Spleen (tissue), 11 donors: ENCODE data around the gene SPG11. TPM values are rescaled to one million over a fixed set of nuclear protein-coding genes. Genes with fewer than 3 reads are reported as not detected.

Source experiments
- DNase-seq: peaks from one replicate; pipeline ENCODE4 v3.0.0-alpha.2; 2020
- H3K27ac ChIP-seq, 8 donors: fragments of 200-600 bp; sonication (generic) in 7 of 8; 1 replicate in 4 of 8; 2 replicates in 4 of 8; pipeline versions ENCODE4 v1.5.0 to v1.8.0; 2016 to 2021; ENCODE audit warnings: inconsistent platforms in 4 of 8, mild to moderate bottlenecking in 4 of 8, moderate library complexity in 1 of 8
- H3K27me3 ChIP-seq, 7 donors: fragments of 200-600 bp; sonication (generic) in 6 of 7; replicated peaks in 1 of 7; 1 replicate in 4 of 7; 2 replicates in 3 of 7; pipeline versions ENCODE4 v1.5.0 to v1.8.0; 2016 to 2021; ENCODE audit warnings: inconsistent platforms in 3 of 7, mild to moderate bottlenecking in 1 of 7
- H3K36me3 ChIP-seq, 6 donors: fragments of 200-600 bp; sonication (generic) in 5 of 6; 1 replicate in 4 of 6; 2 replicates in 2 of 6; pipeline versions ENCODE4 v1.5.0 to v1.8.0; 2016 to 2021; ENCODE audit warnings: inconsistent platforms in 2 of 6
- H3K4me1 ChIP-seq, 6 donors: fragments of 200-600 bp; sonication (generic) in 5 of 6; 1 replicate in 3 of 6; 2 replicates in 3 of 6; pipeline versions ENCODE4 v1.5.0 to v1.8.0; 2016 to 2021; ENCODE audit warnings: inconsistent platforms in 3 of 6
- H3K4me3 ChIP-seq, 8 donors: fragments of 200-600 bp; sonication (generic) in 7 of 8; 1 replicate in 4 of 8; 2 replicates in 4 of 8; pipeline versions ENCODE4 v1.5.0 to v1.8.0; 2016 to 2021; ENCODE audit warnings: inconsistent platforms in 4 of 8, mild to moderate bottlenecking in 4 of 8, moderate library complexity in 2 of 8
- H3K9me3 ChIP-seq, 8 donors: fragments of 200-600 bp; sonication (generic) in 7 of 8; 1 replicate in 4 of 8; 2 replicates in 4 of 8; pipeline versions ENCODE4 v1.5.0 to v1.8.0; 2016 to 2021; ENCODE audit warnings: inconsistent platforms in 4 of 8
- CTCF ChIP-seq, 11 experiments: fragments of 200-600 bp in 7 of 11; fragments of 450-650 bp in 4 of 11; sonication (generic) in 4 of 11; IDR thresholded peaks in 8 of 11; conservative IDR thresholded peaks in 3 of 11; 1 replicate in 7 of 11; 2 replicates in 4 of 11; pipeline versions ENCODE4 v1.4.0 to v1.8.0; 2016 to 2021; ENCODE audit warnings: antibody characterized with exemption in 11 of 11, inconsistent platforms in 4 of 11, mild to moderate bottlenecking in 1 of 11
- POLR2A ChIP-seq, 3 donors: fragments of 450-650 bp; IDR thresholded peaks; one replicate each; pipeline ENCODE4 v1.5.1; 2017; ENCODE audit warnings: antibody characterized with exemption in 3 of 3, mild to moderate bottlenecking in 1 of 3
- POLR2AphosphoS5 ChIP-seq, 3 donors: sonication (generic); formaldehyde crosslinking; IDR thresholded peaks; one replicate each; pipeline ENCODE4 v1.5.1; 2017; ENCODE audit warnings: antibody characterized with exemption in 3 of 3
- WGBS, 5 donors: extraction: QIAGEN DNeasy Blood & Tissue Kit in 3 of 5; methylation state at CpG; one replicate each; pipeline versions ENCODE4 v1.1.5 to v1.1.7; 2013 to 2018; 5-methylcytosine and 5-hydroxymethylcytosine counted together
- intact Hi-C: fragments of 100-400 bp; cut with DNase I; formaldehyde crosslinking; loops from one replicate; pipeline ENCODE4 v1.15.0; 2023; ENCODE audit warnings: low total_unique reads
- polyA plus RNA-seq, 3 donors: library from polyadenylated mRNA; stranded (reverse); fragments of 200-250 nt; gene quantifications; one replicate each; pipeline ENCODE4 v1.2.1, GENCODE V29; 2013
- total RNA-seq, 7 donors: library from RNA; depleted of rRNA in 3 of 7; stranded (reverse); fragments of >200 nt in 3 of 7; fragmentation: NEBNext Ultra II Directional in 4 of 7; extraction: Animal tissue kit (Norgen Biotek cat#: 25700) in 4 of 7; gene quantifications; one replicate each; pipeline versions ENCODE4 v1.1.0 to v1.2.1, GENCODE V29; 2016 to 2021
- donor health status: healthy with polysubstance abuse.
- donor health status: DM: no; HTN: no; CAD: no; lungs with moderate emphysema.
- donor health status: DM: no; HTN: no; CAD: no.
- donor health status: Bipolar disorder and iron deficiency.
- donor health status: healthy.
- donor health status: DM: no; HTN: no; CAD: no.
- donor health status: DM: yes; HTN: yes; CAD: no.

SPG11 gene
- total and polyA plus RNA-seq, 10 donors: 37.4 to 218 (median 143) TPM

GRCh38 chr15:44591326-44591725 lies 72.1 kb downstream of the SPG11 start:
- 91 to 100% (median 96%) methylated on average over 1 of the region's 1 CpG for WGBS, 5 donors

DNA sequence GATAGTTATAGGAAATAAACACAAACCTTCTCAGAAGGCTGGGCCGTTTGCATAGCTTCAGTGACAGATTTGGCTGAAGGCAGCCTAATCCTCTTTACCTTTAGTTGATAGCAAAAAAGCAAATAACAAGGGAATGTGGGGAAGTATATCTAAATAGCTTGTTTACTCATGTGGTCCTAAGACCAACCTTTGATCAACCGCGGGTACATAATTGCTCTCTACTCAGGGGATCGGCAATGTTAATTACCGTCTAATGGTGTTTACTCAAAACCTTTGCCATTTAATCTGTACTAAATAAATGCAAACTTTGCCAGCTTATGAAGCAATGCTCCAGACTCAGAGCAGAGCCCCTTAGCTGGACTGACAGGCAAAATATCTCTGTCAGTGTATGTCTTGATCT lies 74.9 kb downstream of the SPG11 start:
- no peak overlapping the region for H3K27ac ChIP-seq
- TF ChIP-seq POLR2AphosphoS5 (IDR thresholded peaks at IDR 0.05) (no peak), CTCF (IDR thresholded peaks at IDR 0.05 in 8 of 11, conservative IDR thresholded peaks at IDR 0.05 in 3 of 11) (no peak), POLR2A (IDR thresholded peaks at IDR 0.05) (no peak)
- H3K36me3 ChIP-seq: peaks cover 5 to 100% (median 96%) of the 10 kb centered on the region in 6 donors
- H3K4me3 ChIP-seq: no peak overlapping the region
- intact Hi-C loops: no loop called here
- no peaks in the 10 kb centered on the region for H3K27me3 ChIP-seq
- H3K4me1 ChIP-seq: peaks cover 0 to 7% (median 0%) of the 10 kb centered on the region in 6 donors
- 86 to 97% (median 93%) methylated on average over 5 of the region's 5 CpGs for WGBS, 5 donors
- no peaks in the 10 kb centered on the region for H3K9me3 ChIP-seq
- no peak for DNase-seq

More at GRCh38 chr15:44591326-44591725, 72.1 kb downstream of the SPG11 start:
- no peak overlapping the region for H3K27ac ChIP-seq
- no peaks in the 10 kb centered on the region for H3K27me3 ChIP-seq
- peaks cover 5 to 100% (median 96%) of the 10 kb centered on the region in 6 donors for H3K36me3 ChIP-seq
- no peak for DNase-seq
- H3K9me3 ChIP-seq: no peaks in the 10 kb centered on the region
- intact Hi-C loops: loop anchor here (10.0 kb wide), 2 partner anchors 53 to 163 kb away; no protein-coding TSS in a partner anchor
- peaks cover 0 to 14% (median 0%) of the 10 kb centered on the region in 6 donors for H3K4me1 ChIP-seq
- no peak overlapping the region for H3K4me3 ChIP-seq
- TF ChIP-seq CTCF (IDR thresholded peaks at IDR 0.05 in 8 of 11, conservative IDR thresholded peaks at IDR 0.05 in 3 of 11) (no peak), POLR2AphosphoS5 (IDR thresholded peaks at IDR 0.05) (no peak), POLR2A (IDR thresholded peaks at IDR 0.05) (no peak)

- no peak overlapping the region for H3K27ac ChIP-seq
- 74 to 93% (median 83%) methylated on average over 2 of the region's 2 CpGs for WGBS, 5 donors
- no peaks in the 10 kb centered on the region for H3K9me3 ChIP-seq
- H3K27me3 ChIP-seq: no peaks in the 10 kb centered on the region
- TF ChIP-seq CTCF (IDR thresholded peaks at IDR 0.05 in 8 of 11, conservative IDR thresholded peaks at IDR 0.05 in 3 of 11) (no peak), POLR2A (IDR thresholded peaks at IDR 0.05) (no peak), POLR2AphosphoS5 (IDR thresholded peaks at IDR 0.05) (no peak)
- no peak for DNase-seq
- H3K4me1 ChIP-seq: no peaks in the 10 kb centered on the region
- no peak overlapping the region for H3K4me3 ChIP-seq
- H3K36me3 ChIP-seq: peaks cover 5 to 100% (median 88%) of the 10 kb centered on the region in 6 donors
- intact Hi-C loops: no loop called here
Observed at GRCh38 chr15:44585633-44586032, 77.8 kb downstream of the SPG11 start.

- Histone ChIP-seq H3K27me3 (no peaks in the 10 kb centered on the region), H3K4me3 (no peak overlapping the region), H3K9me3 (no peaks in the 10 kb centered on the region), H3K4me1 (peaks cover 0 to 4% (median 0%) of the 10 kb centered on the region in 6 donors), H3K27ac (peak overlapping the region in 2 of 8 donors; percentile 4 to 13), H3K36me3 (peaks cover 3 to 100% (median 79%) of the 10 kb centered on the region in 6 donors)
- DNase-seq: peak; percentile 84
- intact Hi-C loops: no loop called here
- 71 to 87% (median 85%) methylated on average over 5 of the region's 5 CpGs for WGBS, 5 donors
- TF ChIP-seq POLR2A (IDR thresholded peaks at IDR 0.05) (no peak), CTCF (IDR thresholded peaks at IDR 0.05 in 8 of 11, conservative IDR thresholded peaks at IDR 0.05 in 3 of 11) (peak; percentile 9 to 69 (median 48)), POLR2AphosphoS5 (IDR thresholded peaks at IDR 0.05) (peak; percentile 22 to 40 (median 34))
Observed at GRCh38 chr15:44584162-44584749, 79.2 kb downstream of the SPG11 start.
